Activated naive CD4-positive, alpha-beta T cell treated with anti-CD3 and anti-CD28 coated beads, Interleukin-2, amount 10 ng/mL, durations not matched to agents 7 days and 5 days (primary cell): ENCODE data around the gene FABP3.

ENCODE experiments used
- CTCF ChIA-PET: fragments of 350-600 bp; sonication (Branson Sonifier 250); formaldehyde crosslinking; loops from one replicate; lab custom pipeline; 2021; ENCODE audit warnings: antibody characterized with exemption; lab: Charles Lee
- DNase-seq: peaks from one replicate; pipeline ENCODE4 v3.0.0-alpha.2; 2020
- H3K27ac Mint-ChIP-seq: one replicate; pipeline ENCODE4 v1.8.0; 2021; ENCODE audit warnings: mild to moderate bottlenecking, moderate library complexity, mixed read lengths
- H3K27me3 Mint-ChIP-seq: one replicate; pipeline ENCODE4 v1.8.0; 2021; ENCODE audit warnings: mild to moderate bottlenecking, mixed read lengths
- H3K36me3 Mint-ChIP-seq: one replicate; pipeline ENCODE4 v1.8.0; 2021; ENCODE audit warnings: mixed read lengths
- H3K4me1 Mint-ChIP-seq: one replicate; pipeline ENCODE4 v1.8.0; 2021; ENCODE audit warnings: mixed read lengths
- H3K4me3 Mint-ChIP-seq: one replicate; pipeline ENCODE4 v1.8.0; 2021; ENCODE audit warnings: mild to moderate bottlenecking, moderate library complexity, mixed read lengths
- H3K9me3 Mint-ChIP-seq: one replicate; pipeline ENCODE4 v1.8.0; 2021; ENCODE audit warnings: mixed read lengths

FABP3 gene

DNA sequence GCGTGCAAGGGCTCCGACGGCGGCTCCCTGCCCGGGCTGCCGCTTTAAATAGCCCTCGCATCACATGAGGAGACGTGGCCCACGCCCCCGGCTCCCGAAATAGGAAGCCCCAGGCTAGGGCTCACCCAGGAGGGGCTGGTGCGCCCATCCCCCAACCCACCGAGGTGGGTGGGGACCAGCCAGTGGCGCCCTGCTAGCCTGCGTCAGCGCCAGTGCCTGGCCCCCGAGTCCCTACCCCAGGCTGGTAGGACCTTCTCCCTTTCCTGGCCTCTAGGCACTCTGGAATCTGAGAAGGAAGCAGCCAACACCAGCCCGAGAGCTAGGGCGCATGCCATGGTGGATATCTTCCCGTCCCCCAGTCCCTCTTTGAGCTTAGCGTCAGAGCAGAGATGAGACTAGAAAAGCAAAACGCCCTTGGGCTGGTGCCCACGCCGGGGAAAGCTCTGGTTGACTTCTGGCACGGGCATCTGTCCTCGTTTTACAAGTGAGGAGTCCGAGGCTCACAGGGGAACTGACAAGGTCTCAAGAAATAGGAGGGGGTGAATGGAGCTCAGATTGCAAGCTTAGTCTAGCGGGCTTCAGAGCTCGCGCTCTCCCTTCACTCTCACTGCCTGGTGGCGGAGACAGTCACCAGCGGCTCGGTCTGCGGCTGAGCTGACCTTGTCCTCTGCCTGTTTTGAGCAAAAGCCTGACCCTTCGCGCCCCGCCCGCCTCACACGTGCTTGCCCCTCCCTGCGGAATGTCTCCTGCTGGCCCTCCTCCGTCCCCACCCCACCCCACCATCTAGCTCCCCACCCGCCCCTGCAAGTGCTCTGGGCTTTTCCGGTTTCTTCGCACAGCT, at the start of gene FABP3:
Gene FABP3, minus strand, starts transcription at position 21 of the 841 bp plus-strand sequence. CDS start 62 bp downstream, outside the sequence.
- DNase-seq = peak; percentile 49
- Mint-ChIP-seq H3K4me1 (peaks cover 13% of the 10 kb centered on the region), H3K36me3 (no peaks in the 10 kb centered on the region), H3K27ac (peak within 1 kb of the TSS; percentile 65), H3K9me3 (no peaks in the 10 kb centered on the region), H3K27me3 (peaks cover 24% of the 10 kb centered on the region), H3K4me3 (peak within 1 kb of the TSS; percentile 70)
- CTCF ChIA-PET = interaction anchor here (1.1 to 2.1 kb wide), 5 partner anchors 12 to 176 kb away, joined by 4 to 11 read pairs (median 4); no protein-coding TSS in a partner anchor

DNA sequence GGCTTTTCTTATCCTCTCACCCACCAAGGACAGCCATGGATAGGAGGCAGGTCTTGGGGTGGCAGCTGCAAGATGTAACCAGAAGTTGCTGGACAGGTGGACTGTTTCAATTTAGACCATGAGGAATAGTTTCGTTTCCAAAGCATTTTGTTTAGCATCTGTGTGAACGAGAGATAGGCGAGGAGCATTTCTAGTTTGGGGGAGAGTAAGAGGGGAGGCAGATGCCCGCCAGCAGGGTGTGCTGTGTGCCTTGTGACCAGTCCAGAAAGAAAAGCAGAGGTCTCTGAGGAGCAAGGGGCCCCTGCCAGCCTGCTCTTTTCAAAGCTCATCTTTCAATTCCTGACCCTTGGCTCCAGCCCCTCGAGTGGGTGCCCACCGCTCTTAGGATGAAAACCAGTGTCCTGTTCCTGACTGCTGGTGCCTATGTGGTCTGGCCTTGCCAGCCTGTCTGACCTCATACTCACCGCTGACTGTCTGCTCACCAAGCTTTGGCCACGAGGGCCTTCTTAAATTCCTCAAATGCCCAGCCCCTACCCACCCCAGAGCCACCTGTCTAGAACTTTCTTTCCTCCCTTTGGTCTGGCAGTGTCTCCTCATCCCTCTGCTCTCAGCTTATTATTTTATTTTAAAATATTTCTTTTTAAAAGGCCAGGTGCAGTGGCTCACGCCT, 48.6 kb upstream of the FABP3 start:
- no peak for DNase-seq
- CTCF ChIA-PET = interaction anchor here (0.8 to 8.6 kb wide), 7 partner anchors 11 to 703 kb away, joined by 3 to 69 read pairs (median 18); no protein-coding TSS in a partner anchor
- Mint-ChIP-seq H3K4me3 (no peak overlapping the region), H3K27ac (no peak overlapping the region), H3K27me3 (peaks cover 53% of the 10 kb centered on the region), H3K36me3 (no peaks in the 10 kb centered on the region), H3K9me3 (no peaks in the 10 kb centered on the region), H3K4me1 (peaks cover 4% of the 10 kb centered on the region)

DNA sequence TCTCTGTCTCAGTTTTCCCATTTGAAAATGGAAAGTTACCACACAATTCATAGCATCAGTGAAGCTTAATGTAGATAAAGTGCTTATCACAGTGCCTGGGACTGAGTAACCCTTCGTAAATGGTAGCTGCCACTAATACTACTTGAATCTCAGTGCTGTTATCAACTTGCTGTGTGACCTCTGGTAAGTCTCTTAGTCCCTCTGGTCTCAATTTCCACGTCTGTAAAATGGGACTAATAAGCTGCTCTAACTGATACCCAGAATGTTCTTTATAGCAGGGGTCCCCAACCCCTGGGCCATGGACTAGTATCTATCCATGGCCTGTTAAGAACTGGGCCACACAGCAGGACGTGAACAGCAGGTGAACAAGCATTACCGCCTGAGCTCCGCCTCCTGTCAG, 47.8 kb upstream of the FABP3 start:
- CTCF ChIA-PET = interaction anchor here (1.2 to 8.6 kb wide), 5 partner anchors 11 to 237 kb away, joined by 4 to 69 read pairs (median 23); no protein-coding TSS in a partner anchor
- Mint-ChIP-seq H3K9me3 (no peaks in the 10 kb centered on the region), H3K4me3 (no peak overlapping the region), H3K4me1 (peaks cover 4% of the 10 kb centered on the region), H3K36me3 (no peaks in the 10 kb centered on the region), H3K27ac (no peak overlapping the region), H3K27me3 (peaks cover 61% of the 10 kb centered on the region)
- no peak for DNase-seq

DNA sequence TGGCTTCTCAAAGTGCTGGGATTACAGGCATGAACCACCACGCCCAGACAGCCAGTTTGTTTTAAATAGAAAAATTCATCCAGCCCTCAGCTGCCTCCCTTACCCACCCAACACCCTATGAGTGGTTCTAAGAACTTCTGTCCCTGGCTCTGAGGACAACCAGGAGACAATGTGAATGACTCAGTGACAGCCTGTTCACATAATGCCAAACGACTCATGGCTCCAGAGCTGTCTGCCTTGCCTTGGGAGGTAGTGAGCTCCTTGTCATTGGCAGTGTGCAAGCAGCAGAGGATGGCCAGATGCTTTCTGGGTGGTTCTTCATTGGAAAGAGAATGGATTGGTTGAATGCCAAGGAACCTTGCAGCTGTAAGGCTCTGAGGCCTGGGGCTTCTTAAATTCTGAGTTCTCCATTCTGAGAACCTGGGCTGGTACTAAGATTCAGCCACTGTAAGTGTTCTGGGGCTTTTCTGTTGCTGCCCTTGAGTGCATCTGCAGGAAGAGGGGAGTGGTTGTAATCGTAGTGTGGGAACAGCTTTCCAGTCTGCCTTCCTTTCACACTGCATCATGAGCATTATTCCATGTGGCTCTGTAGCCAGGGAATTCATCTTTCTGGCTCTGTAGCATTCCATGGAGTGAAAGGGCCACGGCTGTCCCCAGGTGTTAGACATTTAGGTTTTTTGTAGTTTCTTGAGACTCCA, 45.9 kb upstream of the FABP3 start:
- CTCF ChIA-PET = interaction anchor here (8.6 kb wide), 1 partner anchor 235 kb away, joined by 69 read pairs; no protein-coding TSS in a partner anchor
- Mint-ChIP-seq H3K27me3 (peaks cover 66% of the 10 kb centered on the region), H3K4me1 (peaks cover 6% of the 10 kb centered on the region), H3K36me3 (no peaks in the 10 kb centered on the region), H3K4me3 (no peak overlapping the region), H3K27ac (no peak overlapping the region), H3K9me3 (no peaks in the 10 kb centered on the region)
- DNase-seq = no peak

DNA sequence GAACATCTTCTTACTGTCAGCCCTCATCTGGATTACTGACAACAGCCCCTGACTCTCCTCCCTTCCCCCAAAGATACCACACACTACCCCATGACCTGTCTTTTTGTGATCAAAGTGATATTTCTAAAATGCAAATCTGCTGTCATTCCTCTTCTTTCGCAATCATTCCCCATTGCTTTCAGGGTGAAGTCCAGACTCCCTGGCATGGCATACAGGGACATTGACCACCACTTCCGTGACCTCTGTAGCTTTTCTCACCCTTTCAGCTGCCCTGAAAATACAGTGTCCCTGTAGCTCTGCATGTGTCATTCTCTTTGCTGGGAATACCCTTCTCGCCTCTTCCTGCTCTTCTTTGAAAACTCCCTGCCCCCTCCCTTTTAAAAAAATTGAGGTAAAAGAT, 44.3 kb upstream of the FABP3 start:
- Mint-ChIP-seq H3K27me3 (peaks cover 71% of the 10 kb centered on the region), H3K9me3 (no peaks in the 10 kb centered on the region), H3K27ac (no peak overlapping the region), H3K4me3 (no peak overlapping the region), H3K36me3 (no peaks in the 10 kb centered on the region), H3K4me1 (peaks cover 9% of the 10 kb centered on the region)
- DNase-seq = no peak
- CTCF ChIA-PET = interaction anchor here (8.6 kb wide), 1 partner anchor 234 kb away, joined by 69 read pairs; no protein-coding TSS in a partner anchor

DNA sequence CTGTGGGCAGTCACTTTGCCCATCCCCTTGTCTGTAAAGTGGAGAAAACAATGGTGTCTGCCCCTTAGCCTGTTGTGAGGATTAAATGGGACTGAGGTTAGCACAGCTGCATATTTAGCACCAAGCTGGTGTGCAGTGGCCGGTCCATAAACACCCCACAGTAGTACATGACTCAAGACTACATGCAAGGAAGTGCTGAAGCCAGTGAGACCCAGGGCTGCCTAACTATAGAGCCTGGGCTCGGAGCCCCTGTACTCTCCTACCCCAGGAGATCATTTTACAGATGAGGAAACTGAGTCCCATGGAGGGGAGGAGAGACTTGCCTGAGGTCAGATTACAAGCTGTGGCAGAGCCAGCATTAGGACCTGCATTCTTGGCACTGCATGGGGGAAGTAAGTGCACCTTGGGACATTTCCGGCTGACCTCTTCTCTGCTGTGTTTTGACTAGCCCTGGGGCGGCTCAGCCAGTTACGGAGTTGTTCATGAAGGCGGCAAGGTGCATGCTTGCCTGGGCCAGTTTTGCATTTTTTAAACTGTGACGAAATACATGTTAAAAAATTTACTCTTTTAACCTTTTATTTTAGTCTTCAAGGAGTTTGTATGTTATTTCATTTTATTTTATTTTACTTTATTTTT, 43.3 kb upstream of the FABP3 start:
- CTCF ChIA-PET = interaction anchor here (0.6 kb wide), 1 partner anchor 9 kb away, joined by 3 read pairs; no protein-coding TSS in a partner anchor
- Mint-ChIP-seq H3K36me3 (no peaks in the 10 kb centered on the region), H3K4me1 (peaks cover 9% of the 10 kb centered on the region), H3K9me3 (no peaks in the 10 kb centered on the region), H3K27me3 (peaks cover 74% of the 10 kb centered on the region), H3K27ac (no peak overlapping the region), H3K4me3 (no peak overlapping the region)
- DNase-seq = no peak

DNA sequence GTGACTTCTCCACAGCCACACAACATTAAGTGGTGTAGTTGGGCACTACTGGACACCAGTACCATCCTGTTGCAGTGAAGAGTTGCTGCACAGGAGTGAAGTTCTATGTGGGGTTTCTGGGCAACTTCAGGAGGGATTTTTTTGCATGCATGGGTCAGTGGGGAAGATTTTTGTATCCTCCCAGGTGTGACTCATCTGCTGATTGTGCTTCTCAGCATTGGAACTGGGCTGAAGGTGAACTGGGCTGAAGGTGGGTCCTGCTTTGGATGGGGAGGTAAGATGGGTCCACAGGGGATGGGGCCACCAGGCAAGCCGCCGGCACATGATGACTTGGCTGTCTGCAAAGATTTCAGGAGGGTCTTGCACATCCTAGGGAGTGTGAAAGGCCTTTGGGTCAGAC, 42.8 kb upstream of the FABP3 start:
- Mint-ChIP-seq H3K4me1 (peaks cover 9% of the 10 kb centered on the region), H3K36me3 (no peaks in the 10 kb centered on the region), H3K9me3 (no peaks in the 10 kb centered on the region), H3K4me3 (no peak overlapping the region), H3K27me3 (peaks cover 74% of the 10 kb centered on the region), H3K27ac (no peak overlapping the region)
- no peak for DNase-seq
- CTCF ChIA-PET = interaction anchor here (0.6 kb wide), 1 partner anchor 10 kb away, joined by 3 read pairs; no protein-coding TSS in a partner anchor

DNA sequence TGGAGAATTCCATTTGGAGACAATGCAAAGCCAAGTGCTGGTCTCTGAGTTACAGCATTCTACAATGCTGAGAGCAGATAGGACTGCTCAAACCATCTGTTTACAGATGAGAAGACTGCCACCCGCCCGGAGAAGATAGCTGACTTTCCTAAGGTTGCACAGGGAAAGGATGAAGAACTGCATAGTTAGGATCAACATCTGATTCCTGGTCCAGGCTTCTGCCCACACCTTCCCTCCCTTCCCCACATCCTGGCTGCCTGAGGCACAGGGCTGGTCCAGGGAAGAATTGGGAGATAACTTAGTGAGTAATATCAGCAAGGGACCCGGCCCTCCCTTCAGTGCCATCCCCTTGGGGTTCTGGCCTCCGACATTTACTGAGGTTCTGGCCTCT, 42.1 kb upstream of the FABP3 start:
- no peaks in the 10 kb centered on the region for H3K36me3 Mint-ChIP-seq
- no peak overlapping the region for H3K4me3 Mint-ChIP-seq
- no peaks in the 10 kb centered on the region for H3K9me3 Mint-ChIP-seq
- CTCF ChIA-PET = interaction anchor here (0.7 kb wide), 1 partner anchor 220 kb away, joined by 3 read pairs; no protein-coding TSS in a partner anchor
- no peak overlapping the region for H3K27ac Mint-ChIP-seq
- DNase-seq = no peak
- H3K4me1 Mint-ChIP-seq = peaks cover 9% of the 10 kb centered on the region
- peaks cover 81% of the 10 kb centered on the region for H3K27me3 Mint-ChIP-seq

DNA sequence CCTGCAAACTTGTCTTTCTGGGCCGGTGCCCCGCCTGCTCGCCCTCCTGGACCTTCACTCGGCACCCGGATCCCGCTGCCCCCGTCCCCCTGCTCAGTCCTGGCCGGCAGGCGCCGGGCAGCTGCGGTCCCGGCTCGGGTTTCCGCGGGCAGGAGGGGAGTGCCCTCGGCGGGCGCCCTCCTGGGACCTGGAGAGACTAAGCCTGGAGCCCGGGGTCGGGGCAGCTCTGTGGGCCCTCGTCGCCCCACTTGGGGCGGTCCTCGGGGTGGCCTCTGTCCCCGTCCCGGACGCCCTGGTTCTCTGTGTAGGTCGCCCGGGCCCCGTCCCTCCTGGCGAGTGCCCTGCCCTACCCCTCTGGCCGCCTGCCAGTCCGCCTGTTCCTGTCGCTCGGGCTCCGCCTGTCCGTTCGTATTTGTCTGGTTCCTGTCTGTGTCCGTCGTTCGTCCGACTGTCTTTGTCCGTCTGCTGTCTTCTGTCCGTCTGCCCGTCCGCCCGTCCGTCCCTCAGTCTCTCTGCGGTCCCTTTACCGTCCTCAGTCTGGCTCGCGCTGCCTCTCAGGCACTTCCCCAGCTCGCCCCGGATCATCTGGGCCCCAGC, 40.6 kb upstream of the FABP3 start:
- Mint-ChIP-seq H3K4me3 (peak overlapping the region; percentile 65), H3K27me3 (peaks cover 87% of the 10 kb centered on the region), H3K9me3 (no peaks in the 10 kb centered on the region), H3K4me1 (peaks cover 9% of the 10 kb centered on the region), H3K27ac (no peak overlapping the region), H3K36me3 (no peaks in the 10 kb centered on the region)
- CTCF ChIA-PET = interaction anchor here (3.3 kb wide), 1 partner anchor 18 kb away, joined by 18 read pairs; no protein-coding TSS in a partner anchor
- DNase-seq = peak; percentile 27

DNA sequence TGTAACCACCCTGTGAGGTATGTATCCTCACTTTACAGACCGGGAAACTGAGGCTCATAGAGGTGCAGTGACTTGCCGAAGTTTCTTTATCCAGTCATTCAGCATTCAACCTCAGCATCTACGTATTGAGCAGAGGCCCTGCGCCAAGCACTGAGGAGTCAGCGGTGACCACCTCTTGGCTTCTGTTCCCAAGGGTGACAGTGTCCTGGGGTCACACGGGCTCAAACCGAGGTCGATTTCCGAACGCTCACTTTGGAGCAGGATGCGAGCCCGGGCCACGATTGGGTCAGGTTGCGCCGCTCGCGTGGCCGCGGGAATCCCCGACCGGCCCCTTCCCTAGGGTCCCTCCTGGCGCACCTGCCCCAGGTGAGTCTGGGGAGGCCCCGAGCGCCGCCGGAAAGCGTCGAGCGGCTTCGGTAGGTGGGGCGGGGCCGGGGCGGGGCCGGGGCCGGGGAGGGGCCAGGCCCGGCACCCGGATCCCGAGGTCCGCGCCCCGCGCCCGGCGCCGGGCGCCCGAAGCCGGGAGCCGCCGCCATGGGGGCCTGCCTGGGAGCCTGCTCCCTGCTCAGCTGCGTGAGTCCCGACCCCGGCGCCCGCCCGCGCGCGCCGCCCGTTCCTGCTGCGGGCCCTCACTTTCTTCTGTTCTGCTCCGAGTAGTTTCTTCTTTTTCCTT, 40.0 kb upstream of the FABP3 start, which contains the start of gene SERINC2:
Gene SERINC2, plus strand, starts transcription at position 482 of the 673 bp plus-strand sequence. Its CDS starts 53 bp downstream, at position 535.
- H3K27ac Mint-ChIP-seq = no peak within 1 kb of the TSS
- H3K4me1 Mint-ChIP-seq = peaks cover 9% of the 10 kb centered on the region
- CTCF ChIA-PET = interaction anchor here (3.3 kb wide), 1 partner anchor 18 kb away, joined by 18 read pairs; no protein-coding TSS in a partner anchor
- peak; percentile 47 for DNase-seq
- peaks cover 85% of the 10 kb centered on the region for H3K27me3 Mint-ChIP-seq
- H3K36me3 Mint-ChIP-seq = no peaks in the 10 kb centered on the region
- H3K4me3 Mint-ChIP-seq = peak within 1 kb of the TSS; percentile 65
- H3K9me3 Mint-ChIP-seq = no peaks in the 10 kb centered on the region

DNA sequence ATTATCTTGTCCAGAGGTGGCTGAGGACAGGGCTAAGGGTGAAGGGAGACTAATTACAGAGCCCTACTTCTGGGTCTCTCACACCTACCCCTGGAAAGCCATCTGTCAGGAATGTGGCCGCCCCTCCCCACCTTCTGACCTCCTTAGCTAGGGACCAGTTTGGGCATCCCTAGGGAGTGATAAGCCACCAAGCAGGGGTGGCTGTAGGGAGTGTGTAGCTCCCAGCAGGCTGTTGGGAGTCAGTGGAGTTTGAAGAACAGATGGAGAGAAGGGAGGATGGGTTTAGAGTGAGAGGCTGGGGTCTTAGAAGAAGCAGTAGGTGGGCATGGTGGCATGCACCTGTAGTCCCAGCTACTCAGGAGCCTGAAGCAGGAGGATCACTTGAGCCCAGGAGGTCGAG, 39.3 kb upstream of the FABP3 start:
- no peak overlapping the region for H3K27ac Mint-ChIP-seq
- CTCF ChIA-PET = interaction anchor here (1.0 to 4.1 kb wide), 3 partner anchors 9 to 17 kb away, joined by 3 to 18 read pairs (median 18); no protein-coding TSS in a partner anchor
- peak overlapping the region; percentile 59 for H3K4me3 Mint-ChIP-seq
- H3K27me3 Mint-ChIP-seq = peaks cover 80% of the 10 kb centered on the region
- no peaks in the 10 kb centered on the region for H3K9me3 Mint-ChIP-seq
- no peak for DNase-seq
- peaks cover 9% of the 10 kb centered on the region for H3K4me1 Mint-ChIP-seq
- no peaks in the 10 kb centered on the region for H3K36me3 Mint-ChIP-seq

DNA sequence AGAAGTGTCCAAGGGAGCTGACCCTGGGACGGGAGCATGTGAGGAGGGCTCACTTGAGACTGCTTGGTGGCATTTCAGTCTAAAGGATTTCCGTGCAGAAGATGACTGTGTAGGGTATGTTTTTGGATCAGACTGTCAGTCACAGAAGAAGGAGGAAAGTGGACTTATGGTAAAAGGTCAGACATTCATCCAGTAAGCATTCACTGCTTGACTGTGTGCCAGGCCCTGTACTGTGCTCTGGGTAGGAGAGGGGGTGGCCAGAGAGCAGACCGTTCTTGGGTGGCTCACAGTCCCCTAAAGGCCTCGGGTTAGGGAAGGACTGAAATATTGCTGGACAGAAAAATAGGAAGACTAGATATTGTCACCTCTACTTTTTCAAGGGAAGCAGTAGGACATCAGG, 38.0 kb upstream of the FABP3 start:
- Mint-ChIP-seq H3K27me3 (peaks cover 72% of the 10 kb centered on the region), H3K9me3 (no peaks in the 10 kb centered on the region), H3K27ac (no peak overlapping the region), H3K4me3 (no peak overlapping the region), H3K4me1 (peaks cover 9% of the 10 kb centered on the region), H3K36me3 (no peaks in the 10 kb centered on the region)
- no peak for DNase-seq
- CTCF ChIA-PET = interaction anchor here (1.0 to 4.1 kb wide), 3 partner anchors 11 to 16 kb away, joined by 3 to 18 read pairs (median 18); no protein-coding TSS in a partner anchor
